HepG2 (cell line): Measurements from ENCODE around the gene PPP2R2D. TPM values are rescaled to one million over a fixed set of nuclear protein-coding genes. Genes with fewer than 3 reads are reported as not detected.

Experiments
- GLI4 ChIP-seq: sonication (generic); formaldehyde crosslinking; IDR thresholded peaks from 2 replicates; pipeline ENCODE4 v1.5.1; 2020; ENCODE audit warnings: missing genetic modification reagents, mild to moderate bottlenecking, moderate library complexity, borderline replicate concordance
- HIVEP1 ChIP-seq: sonication (generic); formaldehyde crosslinking; IDR thresholded peaks from 2 replicates; pipeline ENCODE4 v1.4.0; 2020; ENCODE audit warnings: mild to moderate bottlenecking, missing genetic modification reagents
- NPAS2 ChIP-seq: sonication (generic); formaldehyde crosslinking; IDR thresholded peaks from 2 replicates; pipeline ENCODE4 v1.8.0; 2022; ENCODE audit warnings: mild to moderate bottlenecking, missing genetic modification reagents, borderline replicate concordance
- NR3C1 ChIP-seq: sonication (generic); formaldehyde crosslinking; IDR thresholded peaks from 2 replicates; pipeline ENCODE4 v1.4.0; 2020; ENCODE audit warnings: missing genetic modification reagents
- SP5 ChIP-seq: IDR thresholded peaks from 2 replicates; pipeline ENCODE4 v1.6.1; 2016; ENCODE audit warnings: low read depth, borderline replicate concordance
- TCF12 ChIP-seq, 2 experiments: fragments of 450-650 bp in 1 of 2; sonication (generic) in 1 of 2; formaldehyde crosslinking in 1 of 2; IDR thresholded peaks; 2 replicates each; pipeline versions ENCODE4 v1.6.1 to v1.8.0; 2017 to 2022; ENCODE audit warnings: antibody characterized with exemption in 1 of 2, mild to moderate bottlenecking in 1 of 2, missing genetic modification reagents in 1 of 2, moderate library complexity in 1 of 2
- ZMYM2 ChIP-seq: sonication (generic); formaldehyde crosslinking; IDR thresholded peaks from 2 replicates; pipeline ENCODE4 v1.8.0; 2022; ENCODE audit warnings: mild to moderate bottlenecking, missing genetic modification reagents
- ZNF703 ChIP-seq: sonication (generic); formaldehyde crosslinking; IDR thresholded peaks from 2 replicates; pipeline ENCODE4 v1.5.1; 2020; ENCODE audit warnings: missing genetic modification reagents, mild to moderate bottlenecking, moderate library complexity, borderline replicate concordance
- ZSCAN21 ChIP-seq: sonication (generic); formaldehyde crosslinking; IDR thresholded peaks from 2 replicates; pipeline ENCODE4 v1.8.0; 2022; ENCODE audit warnings: mild to moderate bottlenecking, missing genetic modification reagents, moderate library complexity, borderline replicate concordance
- polyA plus RNA-seq, 8 experiments: library from polyadenylated mRNA; depleted of rRNA in 3 of 8; stranded (reverse) in 7 of 8; unstranded in 1 of 8; fragments of >200 nt; fragmentation: Illumina TruSeq in 4 of 8; extraction: Trizol in 4 of 8; gene quantifications; 2 replicates each; pipeline versions ENCODE4 v1.2.1 to v1.2.3, GENCODE V29; 2011 to 2016; ENCODE audit warnings: low read depth in 4 of 8, missing spikeins in 1 of 8, mixed read lengths in 1 of 8; ENCODE audit not compliant: insufficient read depth in 1 of 8
- total RNA-seq, 5 experiments: library from RNA; depleted of rRNA; stranded (reverse); fragments of >200 nt; fragmentation: Illumina TruSeq; extraction: Trizol; gene quantifications; 2 replicates each; pipeline ENCODE4 v1.2.3, GENCODE V29; 2016; ENCODE audit warnings: low read depth in 1 of 5
- TF ChIP-seq, protein P1 (sequence below): sonication (generic); formaldehyde crosslinking; IDR thresholded peaks from 2 replicates; pipeline ENCODE4 v1.8.0; 2022; ENCODE audit warnings: mild to moderate bottlenecking, missing genetic modification reagents
- TF ChIP-seq, protein P2 (sequence below): sonication (generic); formaldehyde crosslinking; IDR thresholded peaks from 2 replicates; pipeline ENCODE4 v1.8.1; 2022; ENCODE audit warnings: low read depth, mild to moderate bottlenecking, missing genetic modification reagents

Gene PPP2R2D
- total and polyA plus RNA-seq, 2 of the 13 experiments (the other 11 are each of a cell fraction or from before 2014, with no cell fraction given): 32.7 to 33.2 TPM

DNA sequence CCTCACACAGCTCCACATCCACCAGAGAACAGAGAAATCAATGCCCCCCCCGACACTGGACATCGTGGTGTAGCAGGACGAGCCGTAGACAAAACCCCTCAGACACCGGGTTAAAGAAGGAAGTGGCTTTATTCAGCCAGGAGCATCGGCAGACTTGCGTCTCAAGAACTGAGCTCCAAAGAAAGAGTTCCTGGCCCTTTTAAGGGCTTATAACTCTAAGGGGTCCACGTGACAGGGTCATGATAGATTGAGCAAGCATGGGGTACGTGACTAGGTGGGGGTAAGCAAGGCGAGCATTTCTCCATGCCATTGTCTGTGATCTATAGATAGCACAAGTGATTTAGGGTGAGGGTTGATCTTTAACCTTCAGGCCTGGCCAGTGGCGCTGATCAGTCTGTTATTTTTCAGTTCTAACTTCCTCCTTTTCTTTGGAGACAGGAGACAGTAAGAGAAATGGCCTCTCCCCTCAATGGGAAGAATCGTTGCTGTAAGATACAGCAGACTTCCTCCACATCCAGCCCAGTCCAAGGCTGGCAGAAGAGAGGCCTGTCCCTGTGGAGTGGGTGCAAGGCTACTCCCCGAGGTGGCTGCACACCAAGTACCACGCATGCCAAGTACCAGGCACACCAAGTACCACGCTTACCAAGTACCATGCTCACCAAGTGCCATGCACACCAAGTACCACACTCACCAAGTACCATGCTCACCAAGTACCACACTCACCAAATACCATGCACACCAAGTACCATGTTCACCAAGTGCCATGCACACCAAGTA, 19.5 kb upstream of the PPP2R2D start (continued):
- TF ChIP-seq, protein P1, sequence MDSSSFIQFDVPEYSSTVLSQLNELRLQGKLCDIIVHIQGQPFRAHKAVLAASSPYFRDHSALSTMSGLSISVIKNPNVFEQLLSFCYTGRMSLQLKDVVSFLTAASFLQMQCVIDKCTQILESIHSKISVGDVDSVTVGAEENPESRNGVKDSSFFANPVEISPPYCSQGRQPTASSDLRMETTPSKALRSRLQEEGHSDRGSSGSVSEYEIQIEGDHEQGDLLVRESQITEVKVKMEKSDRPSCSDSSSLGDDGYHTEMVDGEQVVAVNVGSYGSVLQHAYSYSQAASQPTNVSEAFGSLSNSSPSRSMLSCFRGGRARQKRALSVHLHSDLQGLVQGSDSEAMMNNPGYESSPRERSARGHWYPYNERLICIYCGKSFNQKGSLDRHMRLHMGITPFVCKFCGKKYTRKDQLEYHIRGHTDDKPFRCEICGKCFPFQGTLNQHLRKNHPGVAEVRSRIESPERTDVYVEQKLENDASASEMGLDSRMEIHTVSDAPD (CRISPR knock-in tag): no peak
- TF ChIP-seq ZNF703 (CRISPR knock-in tag) (no peak), SP5 (CRISPR knock-in tag) (no peak), ZSCAN21 (CRISPR knock-in tag) (0 out of 2 replicates have a peak, but pooled peaks have one; percentile 57), NPAS2 (CRISPR knock-in tag) (no peak), NR3C1 (no peak), TCF12 (IDR thresholded peaks at IDR 0.05) (no peak), TCF12 (CRISPR knock-in tag; IDR thresholded peaks at IDR 0.05) (no peak), HIVEP1 (CRISPR knock-in tag) (no peak), GLI4 (CRISPR knock-in tag) (no peak), ZMYM2 (CRISPR knock-in tag) (no peak)
- TF ChIP-seq, protein P2, sequence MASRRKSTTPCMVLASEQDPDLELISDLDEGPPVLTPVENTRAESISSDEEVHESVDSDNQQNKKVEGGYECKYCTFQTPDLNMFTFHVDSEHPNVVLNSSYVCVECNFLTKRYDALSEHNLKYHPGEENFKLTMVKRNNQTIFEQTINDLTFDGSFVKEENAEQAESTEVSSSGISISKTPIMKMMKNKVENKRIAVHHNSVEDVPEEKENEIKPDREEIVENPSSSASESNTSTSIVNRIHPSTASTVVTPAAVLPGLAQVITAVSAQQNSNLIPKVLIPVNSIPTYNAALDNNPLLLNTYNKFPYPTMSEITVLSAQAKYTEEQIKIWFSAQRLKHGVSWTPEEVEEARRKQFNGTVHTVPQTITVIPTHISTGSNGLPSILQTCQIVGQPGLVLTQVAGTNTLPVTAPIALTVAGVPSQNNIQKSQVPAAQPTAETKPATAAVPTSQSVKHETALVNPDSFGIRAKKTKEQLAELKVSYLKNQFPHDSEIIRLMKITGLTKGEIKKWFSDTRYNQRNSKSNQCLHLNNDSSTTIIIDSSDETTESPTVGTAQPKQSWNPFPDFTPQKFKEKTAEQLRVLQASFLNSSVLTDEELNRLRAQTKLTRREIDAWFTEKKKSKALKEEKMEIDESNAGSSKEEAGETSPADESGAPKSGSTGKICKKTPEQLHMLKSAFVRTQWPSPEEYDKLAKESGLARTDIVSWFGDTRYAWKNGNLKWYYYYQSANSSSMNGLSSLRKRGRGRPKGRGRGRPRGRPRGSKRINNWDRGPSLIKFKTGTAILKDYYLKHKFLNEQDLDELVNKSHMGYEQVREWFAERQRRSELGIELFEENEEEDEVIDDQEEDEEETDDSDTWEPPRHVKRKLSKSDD (CRISPR knock-in tag): no peak
